A673 (cell line): ENCODE data around the gene SKAP1. TPM values are rescaled to one million over a fixed set of nuclear protein-coding genes. Genes with fewer than 3 reads are reported as not detected.

Source experiments
- BruUV-seq: library from RNA; stranded (reverse); fragments of 400-500 nt; replicated peaks from 2 replicates; lab custom pipeline; 2021; lab: Mats Ljungman, UMichigan
- CTCF ChIA-PET: fragments of 300-600 bp; sonication (Branson Sonifier 250); formaldehyde crosslinking; loops from one replicate; lab custom pipeline; 2022; ENCODE audit warnings: antibody characterized with exemption; lab: Charles Lee
- POLR2A ChIA-PET: fragments of 300-600 bp; sonication (Branson Sonifier 250); formaldehyde crosslinking; loops from one replicate; lab custom pipeline; 2022; ENCODE audit warnings: antibody characterized with exemption; ENCODE audit not compliant: low non-redundant PET; lab: Charles Lee
- DNase-seq: peaks from one replicate; pipeline ENCODE4 v3.0.0-alpha.2; 2015; ENCODE audit warnings: low spot score
- H3K27ac ChIP-seq: fragments of 200-600 bp; sonication (generic); 2 replicates; pipeline ENCODE4 v1.5.1; 2016; ENCODE audit warnings: mixed run types, low read depth, mild to moderate bottlenecking, mixed read lengths, antibody characterized with exemption, low read length; ENCODE audit not compliant: poor library complexity, severe bottlenecking
- H3K27me3 ChIP-seq: fragments of 200-600 bp; sonication (generic); replicated peaks from 2 replicates; pipeline ENCODE4 v1.6.1; 2017; ENCODE audit warnings: mixed run types, low read depth, mild to moderate bottlenecking, mixed read lengths, antibody characterized with exemption, low read length; ENCODE audit not compliant: insufficient read depth, poor library complexity
- H3K36me3 ChIP-seq: fragments of 200-600 bp; sonication (generic); 2 replicates; pipeline ENCODE4 v1.6.1; 2016; ENCODE audit warnings: mixed run types, mild to moderate bottlenecking, mixed read lengths, antibody characterized with exemption, low read length; ENCODE audit not compliant: insufficient read depth, poor library complexity, severe bottlenecking
- H3K4me1 ChIP-seq: fragments of 200-600 bp; sonication (generic); 2 replicates; pipeline ENCODE4 v1.6.1; 2017; ENCODE audit warnings: mixed run types, mild to moderate bottlenecking, mixed read lengths, antibody characterized with exemption, low read length; ENCODE audit not compliant: insufficient read depth, poor library complexity, severe bottlenecking
- H3K4me3 ChIP-seq: fragments of 200-600 bp; sonication (generic); 2 replicates; pipeline ENCODE4 v1.5.1; 2016; ENCODE audit warnings: low read depth, mixed run types, mild to moderate bottlenecking, mixed read lengths, low read length; ENCODE audit not compliant: poor library complexity, severe bottlenecking
- H3K9me3 ChIP-seq: fragments of 200-600 bp; sonication (generic); 2 replicates; pipeline ENCODE4 v1.6.1; 2016; ENCODE audit warnings: mixed run types, low read depth, mild to moderate bottlenecking, mixed read lengths, antibody characterized with exemption, low read length; ENCODE audit not compliant: poor library complexity, severe bottlenecking
- EZH2 ChIP-seq: fragments of 200-600 bp; sonication (generic); IDR thresholded peaks from 2 replicates; pipeline ENCODE4 v1.6.1; 2017; ENCODE audit warnings: borderline replicate concordance, low read depth, mild to moderate bottlenecking, mixed read lengths, antibody characterized with exemption, low read length; ENCODE audit not compliant: poor library complexity, severe bottlenecking
- intact Hi-C: fragments of 100-400 bp; cut with micrococcal nuclease; formaldehyde crosslinking; loops from one replicate; pipeline ENCODE4 v1.10.0; 2022; ENCODE audit not compliant: unreplicated experiment
- total RNA-seq: library from RNA; stranded (reverse); gene quantifications from 2 replicates; pipeline ENCODE4 v1.2.3, GENCODE V29; 2021
- TF ChIP-seq, protein P1 (sequence below): fragments of 300-800, 200-600 bp; sonication (generic); conservative IDR thresholded peaks from 2 replicates; pipeline ENCODE4 v1.5.1; 2017; ENCODE audit warnings: low read depth, mild to moderate bottlenecking, antibody characterized with exemption, low read length, moderate library complexity, mixed read lengths

The SKAP1 gene
- total RNA-seq, 1 experiment from 2014 or later, result not detected

DNA sequence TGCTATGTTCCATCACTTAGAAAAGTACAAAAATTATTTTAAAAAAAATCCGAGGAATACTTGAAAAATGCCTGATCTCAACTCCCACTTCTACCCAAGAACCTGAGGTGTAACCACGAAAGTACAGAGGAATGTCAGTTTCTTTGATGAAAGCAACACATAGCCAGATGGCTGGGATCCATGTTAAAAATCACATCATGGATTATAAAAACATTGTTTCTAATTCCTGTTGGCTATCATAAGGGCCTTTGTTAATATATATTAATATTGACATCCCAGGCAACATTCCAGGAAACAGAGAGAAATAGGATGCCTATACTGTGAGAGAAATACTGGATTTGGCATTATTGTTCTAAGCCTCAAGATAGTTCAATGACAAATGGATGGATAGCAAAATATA, 115.3 kb downstream of the SKAP1 start:
- BruUV-seq, result no TSS peak
- H3K4me3 ChIP-seq, result no peak overlapping the region
- no peaks in the 10 kb centered on the region for H3K36me3 ChIP-seq
- POLR2A ChIA-PET, result no interaction called here
- intact Hi-C loops, result no loop called here
- DNase-seq, result no peak
- no peaks in the 10 kb centered on the region for H3K27me3 ChIP-seq
- no peaks in the 10 kb centered on the region for H3K4me1 ChIP-seq
- H3K27ac ChIP-seq, result no peak overlapping the region
- CTCF ChIA-PET, result no interaction called here
- H3K9me3 ChIP-seq, result no peaks in the 10 kb centered on the region
- TF ChIP-seq EZH2, result no peak
- TF ChIP-seq, protein P1, sequence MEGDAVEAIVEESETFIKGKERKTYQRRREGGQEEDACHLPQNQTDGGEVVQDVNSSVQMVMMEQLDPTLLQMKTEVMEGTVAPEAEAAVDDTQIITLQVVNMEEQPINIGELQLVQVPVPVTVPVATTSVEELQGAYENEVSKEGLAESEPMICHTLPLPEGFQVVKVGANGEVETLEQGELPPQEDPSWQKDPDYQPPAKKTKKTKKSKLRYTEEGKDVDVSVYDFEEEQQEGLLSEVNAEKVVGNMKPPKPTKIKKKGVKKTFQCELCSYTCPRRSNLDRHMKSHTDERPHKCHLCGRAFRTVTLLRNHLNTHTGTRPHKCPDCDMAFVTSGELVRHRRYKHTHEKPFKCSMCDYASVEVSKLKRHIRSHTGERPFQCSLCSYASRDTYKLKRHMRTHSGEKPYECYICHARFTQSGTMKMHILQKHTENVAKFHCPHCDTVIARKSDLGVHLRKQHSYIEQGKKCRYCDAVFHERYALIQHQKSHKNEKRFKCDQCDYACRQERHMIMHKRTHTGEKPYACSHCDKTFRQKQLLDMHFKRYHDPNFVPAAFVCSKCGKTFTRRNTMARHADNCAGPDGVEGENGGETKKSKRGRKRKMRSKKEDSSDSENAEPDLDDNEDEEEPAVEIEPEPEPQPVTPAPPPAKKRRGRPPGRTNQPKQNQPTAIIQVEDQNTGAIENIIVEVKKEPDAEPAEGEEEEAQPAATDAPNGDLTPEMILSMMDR, result no peak

DNA sequence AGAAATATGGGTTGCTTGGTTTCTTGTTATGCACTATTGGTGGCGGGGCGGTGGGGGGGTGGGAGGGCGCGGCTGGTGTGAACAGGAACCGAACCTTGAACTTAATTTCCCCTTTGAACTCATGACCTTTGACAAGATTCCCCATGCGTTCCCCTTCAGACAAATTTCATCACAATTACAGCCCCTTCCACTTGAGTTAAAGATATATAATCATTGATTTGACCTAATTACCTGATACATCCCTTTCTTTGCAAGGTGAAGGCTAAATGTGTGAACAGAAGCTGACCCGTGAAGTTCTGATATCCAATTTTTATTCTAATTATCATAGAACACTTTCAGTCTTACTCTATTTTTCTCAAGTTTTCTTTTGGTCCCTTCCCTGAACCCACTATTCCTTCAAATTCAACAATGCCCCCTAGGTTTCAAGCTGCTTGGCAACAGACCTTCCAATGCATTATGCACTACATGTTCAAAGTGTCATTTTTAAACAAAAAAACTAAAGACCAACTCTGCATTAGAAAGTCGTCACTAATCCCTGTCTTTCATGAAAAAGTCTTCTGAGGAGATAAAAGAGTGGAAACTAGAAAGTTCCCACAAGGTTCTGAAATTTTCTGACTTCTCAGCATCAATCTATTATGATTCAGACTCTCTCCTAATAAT, 116.8 kb downstream of the SKAP1 start:
- no peak for DNase-seq
- CTCF ChIA-PET, result no interaction called here
- H3K27me3 ChIP-seq, result no peaks in the 10 kb centered on the region
- no peaks in the 10 kb centered on the region for H3K9me3 ChIP-seq
- POLR2A ChIA-PET, result no interaction called here
- TF ChIP-seq, protein P1, result no peak
- no peak for TF ChIP-seq EZH2
- intact Hi-C loops, result no loop called here
- no peak overlapping the region for H3K27ac ChIP-seq
- BruUV-seq, result no TSS peak
- H3K36me3 ChIP-seq, result no peaks in the 10 kb centered on the region
- H3K4me3 ChIP-seq, result no peak overlapping the region
- H3K4me1 ChIP-seq, result no peaks in the 10 kb centered on the region

DNA sequence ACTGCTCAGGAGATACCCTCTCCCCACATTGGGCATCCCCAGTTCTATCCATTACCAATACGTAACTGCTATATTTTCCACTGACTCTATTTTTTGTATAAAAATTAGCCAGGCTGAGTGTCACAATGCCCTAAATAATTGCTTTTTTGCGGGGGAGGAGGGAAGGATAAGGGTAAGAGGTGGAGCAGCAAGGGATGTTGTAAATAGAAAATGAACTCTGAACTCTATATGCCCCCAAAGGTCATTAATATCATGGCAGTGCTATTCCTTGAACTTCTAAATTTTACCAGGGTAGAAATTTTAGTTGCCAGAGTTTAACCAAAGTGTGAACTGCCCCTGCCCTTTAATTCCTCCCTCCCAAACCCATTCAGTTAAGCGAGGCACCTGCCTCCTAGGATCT, 118.7 kb downstream of the SKAP1 start:
- CTCF ChIA-PET, result no interaction called here
- Histone ChIP-seq H3K4me1 (no peaks in the 10 kb centered on the region), H3K9me3 (no peaks in the 10 kb centered on the region), H3K4me3 (no peak overlapping the region), H3K36me3 (no peaks in the 10 kb centered on the region), H3K27me3 (no peaks in the 10 kb centered on the region), H3K27ac (no peak overlapping the region)
- no TSS peak for BruUV-seq
- POLR2A ChIA-PET, result no interaction called here
- no peak for DNase-seq
- TF ChIP-seq, protein P1, result no peak
- no peak for TF ChIP-seq EZH2
- intact Hi-C loops, result no loop called here
